HG03025 (cell line): ENCODE data around the gene RCAN3.
"Not testable (repeated sequence)": the region's sequence is repeated elsewhere in the genome, so short reads cannot be mapped to it uniquely, and the experiment has no call there.

Experiments
- ATAC-seq: cut with Tn5 transposase; IDR thresholded peaks from one replicate; pipeline ENCODE4 v1.9.1; 2021; ENCODE audit warnings: mild to moderate bottlenecking, moderate library complexity; ENCODE audit not compliant: unreplicated experiment, low FRiP score

RCAN3 gene

GRCh38 chr1:24544239-24544638 is 41.6 kb downstream of the RCAN3 start:
- ATAC-seq = no peak

GRCh38 chr1:24545662-24546061 is 43.0 kb downstream of the RCAN3 start:
- no peak for ATAC-seq

- no peak for ATAC-seq
These were observed 44.6 kb downstream of the RCAN3 start for GRCh38 chr1:24547195-24547594.

GRCh38 chr1:24548070-24548469 is 45.4 kb downstream of the RCAN3 start:
- no peak for ATAC-seq

GRCh38 chr1:24549210-24549609 is 46.6 kb downstream of the RCAN3 start:
- ATAC-seq = not testable (repeated sequence)

- no peak for ATAC-seq
These were observed 48.8 kb downstream of the RCAN3 start for GRCh38 chr1:24551290-24551959.

- ATAC-seq = no peak
These were observed 49.4 kb downstream of the RCAN3 start for GRCh38 chr1:24551960-24552571.

GRCh38 chr1:24553931-24554330 is 51.3 kb downstream of the RCAN3 start:
- ATAC-seq = no peak

GRCh38 chr1:24554714-24555113 is 52.1 kb downstream of the RCAN3 start:
- no peak for ATAC-seq

- no peak for ATAC-seq
These were observed 53.2 kb downstream of the RCAN3 start, which contains the start of gene NCMAP for GRCh38 chr1:24555591-24556413. Gene NCMAP (plus strand): TSS chr1:24556087. CDS start chr1:24595431, 39,344 bp downstream.

GRCh38 chr1:24556414-24556795 is 53.8 kb downstream of the RCAN3 start:
- no peak for ATAC-seq

- ATAC-seq = no peak
These were observed 54.6 kb downstream of the RCAN3 start for GRCh38 chr1:24557220-24557619.

GRCh38 chr1:24557711-24558131 is 55.1 kb downstream of the RCAN3 start:
- no peak for ATAC-seq

GRCh38 chr1:24558455-24558854 is 55.8 kb downstream of the RCAN3 start:
- no peak for ATAC-seq

GRCh38 chr1:24558902-24559791 is 56.5 kb downstream of the RCAN3 start:
- no peak for ATAC-seq

- no peak for ATAC-seq
These were observed 57.7 kb downstream of the RCAN3 start for GRCh38 chr1:24560361-24560760.

GRCh38 chr1:24562625-24563024 is 60.0 kb downstream of the RCAN3 start:
- no peak for ATAC-seq

GRCh38 chr1:24564695-24565094 is 62.1 kb downstream of the RCAN3 start:
- ATAC-seq = no peak

- ATAC-seq = no peak
These were observed 63.7 kb downstream of the RCAN3 start for GRCh38 chr1:24566236-24566867.

GRCh38 chr1:24567792-24568388 is 65.3 kb downstream of the RCAN3 start:
- ATAC-seq = no peak
